A673 (cell line): ENCODE data around the gene VASH1.

Source experiments
- CTCF ChIP-seq: fragments of 300-800, 200-600 bp; sonication (generic); conservative IDR thresholded peaks from 2 replicates; pipeline ENCODE4 v1.5.1; 2017; ENCODE audit warnings: low read depth, mild to moderate bottlenecking, antibody characterized with exemption, low read length, moderate library complexity, mixed read lengths
- EZH2 ChIP-seq: fragments of 200-600 bp; sonication (generic); IDR thresholded peaks from 2 replicates; pipeline ENCODE4 v1.6.1; 2017; ENCODE audit warnings: borderline replicate concordance, low read depth, mild to moderate bottlenecking, mixed read lengths, antibody characterized with exemption, low read length; ENCODE audit not compliant: poor library complexity, severe bottlenecking

GRCh38 chr14:76826122-76826521 lies 64.9 kb downstream of the VASH1 start, which contains the start of gene LRRC74A:
- no peak for TF ChIP-seq CTCF
- no peak for TF ChIP-seq EZH2
